Stimulated activated CD4-positive, alpha-beta T cell treated with anti-CD3 and anti-CD28 coated beads, Interleukin-2, amount 100 ng/mL, for 4 hours (primary cell): ENCODE results near the gene ABCA13.

Source experiments
- DNase-seq: peaks from one replicate; pipeline ENCODE4 v3.0.0-alpha.2; 2020; ENCODE audit warnings: low read depth

Gene ABCA13

DNA sequence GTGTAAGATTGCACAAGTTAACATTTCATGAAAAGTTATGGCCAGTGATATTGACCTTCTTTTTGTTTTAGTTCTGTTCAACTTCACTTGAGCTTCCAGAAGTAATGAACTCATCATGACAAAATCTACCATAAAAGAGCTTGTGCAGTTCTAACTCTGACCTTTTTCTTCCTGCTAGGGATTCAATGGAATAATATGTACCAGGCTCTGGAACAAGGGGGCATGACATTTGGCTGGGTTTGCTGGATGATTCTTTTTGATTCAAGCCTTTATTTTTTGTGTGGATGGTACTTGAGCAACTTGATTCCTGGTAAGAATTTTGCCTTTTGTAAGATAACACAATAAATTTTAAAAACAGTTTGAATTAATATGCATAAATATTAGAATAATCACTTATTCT, 205.0 kb downstream of the ABCA13 start:
- no peak for DNase-seq

- no peak for DNase-seq
Measured at GRCh38 chr7:48380921-48381320, 209.7 kb downstream of the ABCA13 start.

GRCh38 chr7:48381571-48381970, 210.3 kb downstream of the ABCA13 start:
- no peak for DNase-seq

- DNase-seq = no peak
Measured at GRCh38 chr7:48384180-48384752, 213.0 kb downstream of the ABCA13 start.

DNA sequence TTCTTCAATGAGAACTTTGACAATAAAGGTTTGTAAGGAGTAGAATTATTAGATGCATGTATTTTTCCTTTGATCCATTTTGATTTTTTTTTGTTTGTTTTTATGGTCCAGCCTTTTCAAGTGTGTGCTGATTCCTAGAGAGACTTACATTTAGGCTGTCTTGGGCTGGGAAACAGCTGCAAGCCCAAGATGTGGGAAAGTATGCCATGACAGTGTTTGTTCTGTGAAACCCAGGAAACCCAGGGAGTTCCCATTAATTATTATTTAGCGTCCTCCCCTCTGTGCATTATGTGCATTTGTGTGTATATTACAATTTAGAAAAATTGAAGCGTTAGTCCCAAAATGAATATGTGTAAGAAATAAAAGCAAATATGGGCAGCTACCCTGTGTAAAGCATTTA, 216.7 kb downstream of the ABCA13 start:
- DNase-seq = no peak

- no peak for DNase-seq
Measured at GRCh38 chr7:48388911-48389310, 217.7 kb downstream of the ABCA13 start.

DNA sequence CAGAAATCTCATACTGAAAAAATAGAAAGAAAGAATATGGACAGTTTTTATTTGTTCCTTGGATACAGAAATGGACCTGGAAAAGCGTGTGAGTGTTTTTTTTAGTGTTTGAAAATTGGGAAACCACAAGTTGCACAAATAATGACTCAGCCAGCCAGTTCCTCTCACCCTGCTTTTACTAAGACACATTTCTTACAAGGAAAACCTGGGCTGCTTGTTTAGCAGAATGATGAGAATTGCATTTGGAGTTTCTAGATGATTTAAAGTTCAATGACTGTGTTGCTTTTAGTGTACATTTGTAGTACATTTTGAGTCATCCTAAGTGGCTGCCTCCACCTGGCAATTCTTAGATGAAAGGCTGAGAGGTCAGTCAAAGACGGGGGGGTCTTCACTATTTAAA, 218.7 kb downstream of the ABCA13 start:
- DNase-seq = no peak

DNA sequence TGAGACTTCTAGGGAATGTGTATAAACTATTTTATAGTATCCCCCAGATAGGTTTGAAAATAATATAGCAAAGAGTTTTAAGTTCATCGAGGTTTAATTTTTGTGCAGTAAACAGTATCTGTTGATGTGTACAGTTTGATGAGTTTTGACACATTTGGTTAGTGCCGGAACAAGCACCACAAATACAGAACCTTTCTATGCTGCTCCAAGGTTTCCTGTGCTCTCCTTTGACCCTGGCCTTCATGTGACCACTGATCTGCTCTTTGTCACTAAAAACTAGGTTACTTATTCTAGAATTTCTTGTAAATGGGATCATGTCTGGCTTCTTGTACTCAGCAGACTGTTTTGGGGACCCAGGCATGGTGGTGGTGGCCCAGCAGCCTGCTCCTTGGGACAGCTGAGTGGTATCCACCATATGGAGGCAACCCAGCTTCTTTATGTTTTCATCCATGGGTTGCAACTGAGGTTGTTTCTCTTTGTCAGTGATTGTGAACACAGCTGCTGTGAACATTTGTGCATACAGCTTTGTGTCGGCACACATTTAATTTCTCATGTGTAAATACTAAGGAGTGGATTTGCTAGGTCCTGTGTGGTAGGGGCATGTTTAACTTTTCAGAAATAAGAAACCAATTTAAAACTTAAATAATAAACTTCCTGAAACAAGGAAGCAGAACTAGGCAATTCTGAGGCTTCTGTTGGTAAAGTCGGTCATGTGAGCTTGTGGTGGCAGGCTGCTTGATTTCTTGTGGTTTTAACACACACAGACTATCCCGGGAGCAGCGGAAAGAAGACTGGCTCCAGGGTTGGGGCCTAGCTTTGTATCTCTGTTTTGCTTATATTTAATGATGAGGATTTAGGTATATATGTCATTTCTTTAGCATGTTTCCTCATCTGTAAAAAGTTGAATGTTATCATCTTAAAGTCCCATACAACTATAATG, 219.4 kb downstream of the ABCA13 start:
- DNase-seq = no peak

- DNase-seq = no peak
Measured at GRCh38 chr7:48398191-48398590, 226.9 kb downstream of the ABCA13 start.

DNA sequence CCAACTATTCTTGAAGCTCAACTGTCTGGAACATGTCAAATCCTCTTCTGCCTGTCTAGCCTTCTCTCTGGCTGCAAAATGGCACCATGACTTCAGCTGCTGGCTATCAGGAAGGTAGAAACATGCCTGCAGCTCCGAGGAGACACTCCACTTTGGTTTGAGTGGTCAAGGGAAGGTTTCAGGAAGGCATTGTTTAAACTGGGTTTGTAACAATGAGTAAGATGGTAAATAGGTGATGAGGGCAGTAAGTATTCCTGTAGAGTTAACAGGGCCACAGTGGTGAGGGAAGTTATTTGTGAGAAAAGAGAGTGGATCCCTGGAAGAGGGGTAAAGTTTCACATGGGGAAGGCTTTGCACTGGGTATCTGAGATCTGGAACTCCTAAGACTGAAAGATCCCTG, 231.5 kb downstream of the ABCA13 start:
- no peak for DNase-seq

- no peak for DNase-seq
Measured at GRCh38 chr7:48408731-48409130, 237.5 kb downstream of the ABCA13 start.

DNA sequence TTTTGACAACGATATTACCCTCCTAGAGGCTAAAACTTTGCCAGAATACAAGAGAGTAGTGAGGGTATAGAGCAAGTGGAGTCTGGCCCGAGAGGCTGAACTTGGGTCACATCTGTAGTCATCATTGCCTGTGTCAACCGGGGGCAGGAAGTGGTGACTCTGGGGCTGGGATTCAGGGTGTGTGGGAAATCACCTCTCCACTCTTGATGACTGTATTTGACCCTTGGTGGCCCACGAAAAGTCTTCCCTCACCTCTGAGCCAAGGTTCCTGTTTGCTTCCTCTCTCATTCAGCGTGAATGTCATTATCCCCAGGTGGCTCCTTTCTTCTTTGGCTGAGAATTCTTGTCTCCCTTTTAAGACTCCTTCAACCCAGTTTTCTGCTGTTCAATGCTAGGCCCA, 240.4 kb downstream of the ABCA13 start:
- DNase-seq = no peak

GRCh38 chr7:48414011-48414732, 242.9 kb downstream of the ABCA13 start:
- DNase-seq = no peak

GRCh38 chr7:48416327-48416908, 245.2 kb downstream of the ABCA13 start:
- DNase-seq = no peak

GRCh38 chr7:48419401-48419800, 248.1 kb downstream of the ABCA13 start:
- no peak for DNase-seq

- no peak for DNase-seq
Measured at GRCh38 chr7:48420206-48420605, 248.9 kb downstream of the ABCA13 start.

GRCh38 chr7:48421357-48421756, 250.1 kb downstream of the ABCA13 start:
- DNase-seq = no peak

GRCh38 chr7:48424731-48425130, 253.5 kb downstream of the ABCA13 start:
- DNase-seq = no peak

DNA sequence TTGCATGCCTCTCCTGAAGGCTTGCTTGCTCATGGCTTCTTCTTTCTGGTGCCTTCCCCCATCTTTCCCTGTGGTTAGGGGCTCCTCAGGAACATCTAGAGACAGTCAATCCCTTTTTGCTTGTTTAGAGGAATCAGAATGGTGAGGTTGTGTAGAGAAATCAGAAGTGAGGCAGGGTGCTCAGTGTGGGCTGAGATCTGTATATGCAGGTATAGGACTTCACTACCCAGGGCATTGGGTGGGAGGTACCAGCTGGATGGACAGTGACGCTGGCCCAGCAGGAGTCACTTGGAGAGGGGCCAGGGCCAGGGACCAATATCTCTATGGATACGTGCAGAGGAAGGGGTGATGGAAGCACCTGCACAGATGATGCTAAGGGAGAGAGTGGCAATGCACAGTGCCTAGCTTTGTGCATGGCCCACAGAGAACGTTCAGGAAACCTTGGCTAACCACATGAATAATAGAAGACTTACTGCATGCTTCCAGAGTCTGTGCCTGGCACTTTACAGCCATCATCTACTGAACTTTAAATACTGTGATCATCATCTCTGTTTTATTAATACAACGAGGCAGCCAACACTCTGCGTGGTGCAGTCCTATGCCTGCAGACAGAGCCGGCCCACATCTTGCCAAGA, 255.2 kb downstream of the ABCA13 start:
- no peak for DNase-seq

DNA sequence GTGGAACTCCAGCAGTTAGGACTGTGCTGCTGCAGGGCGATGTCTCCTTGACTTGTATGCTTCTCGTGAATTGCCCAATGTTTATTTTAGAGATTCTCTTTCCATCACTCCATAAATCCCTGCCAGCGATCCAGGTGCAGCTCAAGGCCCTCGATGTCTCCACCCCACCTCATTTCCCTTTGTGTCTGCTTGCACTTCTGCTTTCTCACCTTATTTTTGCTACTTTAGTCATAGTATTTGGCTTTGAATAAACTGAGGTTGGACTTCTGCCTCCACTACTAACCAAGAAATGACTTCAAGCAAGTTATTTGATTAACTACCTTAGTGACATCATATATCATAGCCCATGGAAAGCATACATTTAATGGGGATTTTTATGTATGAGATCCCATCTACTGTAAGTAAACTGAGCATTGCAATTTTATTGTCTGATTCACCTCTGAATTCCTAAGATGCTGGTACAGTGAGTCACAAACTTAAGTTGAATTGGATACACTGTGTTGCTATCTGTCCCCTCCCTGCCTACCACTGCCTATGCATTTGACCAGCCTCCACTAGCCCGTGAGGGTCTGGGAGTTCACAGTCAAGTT, 255.8 kb downstream of the ABCA13 start:
- DNase-seq = no peak

DNA sequence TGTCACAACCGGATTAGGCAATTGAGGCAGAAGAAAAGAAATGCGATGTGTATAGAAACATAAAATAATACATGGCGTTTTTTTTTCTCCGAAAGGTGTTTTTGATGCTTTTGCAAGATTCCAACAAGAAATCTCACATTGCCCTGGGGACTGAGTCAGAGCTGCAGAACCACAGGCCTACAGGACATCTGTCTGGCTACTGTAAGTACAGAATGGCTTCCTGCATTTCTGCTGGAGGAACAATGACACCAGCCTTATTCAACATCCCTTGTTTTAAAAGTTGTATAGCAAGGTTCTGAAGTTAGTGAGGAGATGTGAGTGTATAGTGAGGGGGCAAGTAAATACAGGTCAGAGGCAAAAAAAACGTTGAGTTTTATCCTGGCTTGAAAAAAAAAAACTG, 256.4 kb downstream of the ABCA13 start:
- no peak for DNase-seq
